VCaP (cell line): ENCODE results near the gene ZNF264.

Experiments used
- H3K27ac ChIP-seq: fragments of 450-650 bp; 2 replicates; pipeline ENCODE4 v1.5.1; 2017
- TF ChIP-seq, protein P1 (sequence below): fragments of 450-650 bp; conservative IDR thresholded peaks from 2 replicates; pipeline ENCODE4 v1.5.1; 2017; ENCODE audit warnings: mild to moderate bottlenecking, moderate library complexity

The ZNF264 gene

DNA sequence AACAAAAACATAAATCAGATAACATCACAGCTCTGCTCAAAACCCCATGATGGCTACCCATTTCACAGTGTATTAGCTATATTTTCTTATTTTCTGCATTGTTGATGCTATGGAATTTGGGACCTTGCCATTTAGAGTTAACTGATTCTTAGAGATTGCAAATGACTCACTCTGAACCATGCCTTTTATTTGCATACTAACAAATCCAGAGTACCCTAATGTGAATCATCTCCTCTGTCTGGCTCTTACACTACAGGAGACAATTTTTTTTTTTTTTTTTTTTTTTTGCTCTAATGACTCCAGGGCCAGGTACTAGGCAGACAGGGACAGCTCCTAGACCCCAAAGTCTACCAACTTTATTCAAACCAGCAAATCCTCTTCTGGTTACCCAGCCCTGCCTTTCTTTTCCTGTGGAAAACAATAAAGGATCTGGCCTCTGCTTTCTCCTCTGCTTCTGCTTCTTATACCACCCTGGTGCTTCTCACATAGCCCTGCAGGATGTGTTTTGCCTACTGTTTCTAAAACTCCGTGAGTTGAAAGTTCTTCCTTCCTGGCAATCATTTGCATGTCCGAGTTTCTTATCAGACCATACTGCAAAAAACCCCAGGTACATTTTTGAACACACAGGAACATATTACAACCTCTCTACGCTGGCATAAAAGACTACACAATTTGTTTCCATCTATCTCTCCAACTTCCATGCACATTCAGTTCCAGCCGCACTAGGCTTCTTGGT lies 78.4 kb downstream of the ZNF264 start:
- TF ChIP-seq, protein P1, sequence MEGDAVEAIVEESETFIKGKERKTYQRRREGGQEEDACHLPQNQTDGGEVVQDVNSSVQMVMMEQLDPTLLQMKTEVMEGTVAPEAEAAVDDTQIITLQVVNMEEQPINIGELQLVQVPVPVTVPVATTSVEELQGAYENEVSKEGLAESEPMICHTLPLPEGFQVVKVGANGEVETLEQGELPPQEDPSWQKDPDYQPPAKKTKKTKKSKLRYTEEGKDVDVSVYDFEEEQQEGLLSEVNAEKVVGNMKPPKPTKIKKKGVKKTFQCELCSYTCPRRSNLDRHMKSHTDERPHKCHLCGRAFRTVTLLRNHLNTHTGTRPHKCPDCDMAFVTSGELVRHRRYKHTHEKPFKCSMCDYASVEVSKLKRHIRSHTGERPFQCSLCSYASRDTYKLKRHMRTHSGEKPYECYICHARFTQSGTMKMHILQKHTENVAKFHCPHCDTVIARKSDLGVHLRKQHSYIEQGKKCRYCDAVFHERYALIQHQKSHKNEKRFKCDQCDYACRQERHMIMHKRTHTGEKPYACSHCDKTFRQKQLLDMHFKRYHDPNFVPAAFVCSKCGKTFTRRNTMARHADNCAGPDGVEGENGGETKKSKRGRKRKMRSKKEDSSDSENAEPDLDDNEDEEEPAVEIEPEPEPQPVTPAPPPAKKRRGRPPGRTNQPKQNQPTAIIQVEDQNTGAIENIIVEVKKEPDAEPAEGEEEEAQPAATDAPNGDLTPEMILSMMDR = no peak
- H3K27ac ChIP-seq = no peak overlapping the region

DNA sequence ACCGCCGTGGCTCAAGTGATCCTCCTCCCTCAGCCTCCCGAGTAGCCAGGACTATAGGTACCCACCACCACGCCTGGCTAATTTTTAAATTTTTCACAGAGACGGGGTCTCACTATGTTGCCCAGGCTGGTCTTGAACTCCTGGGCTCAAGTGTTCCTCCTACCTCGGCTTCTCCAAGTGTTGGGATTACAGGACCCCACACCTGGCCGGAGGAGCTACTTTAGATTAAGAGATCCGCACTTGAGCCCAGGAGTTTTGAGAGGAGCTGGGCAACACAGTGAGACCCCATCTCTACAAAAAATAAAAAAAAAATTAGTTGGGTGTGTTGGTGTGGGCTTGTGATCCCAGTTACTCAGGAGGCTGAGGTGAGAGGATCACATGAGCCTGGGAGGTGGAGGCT lies 80.0 kb downstream of the ZNF264 start:
- no peak overlapping the region for H3K27ac ChIP-seq
- TF ChIP-seq, protein P1 = no peak
